NCI-H345 treated with DMSO at 0.1 percent for 48 hours (cell line): Measurements from ENCODE around the gene CRYZL1.

Experiments
- DNase-seq: peaks from one replicate; lab custom pipeline; 2025; ENCODE audit not compliant: unreplicated experiment; lab: John Stamatoyannopoulos, UW

CRYZL1 gene

GRCh38 chr21:33566514-33566913 is 75.0 kb downstream of the CRYZL1 start:
- no peak for DNase-seq

- DNase-seq, result no peak
Observed at GRCh38 chr21:33562389-33562788, 79.2 kb downstream of the CRYZL1 start.

- no peak for DNase-seq
Observed at GRCh38 chr21:33561373-33561772, 80.2 kb downstream of the CRYZL1 start.

DNA sequence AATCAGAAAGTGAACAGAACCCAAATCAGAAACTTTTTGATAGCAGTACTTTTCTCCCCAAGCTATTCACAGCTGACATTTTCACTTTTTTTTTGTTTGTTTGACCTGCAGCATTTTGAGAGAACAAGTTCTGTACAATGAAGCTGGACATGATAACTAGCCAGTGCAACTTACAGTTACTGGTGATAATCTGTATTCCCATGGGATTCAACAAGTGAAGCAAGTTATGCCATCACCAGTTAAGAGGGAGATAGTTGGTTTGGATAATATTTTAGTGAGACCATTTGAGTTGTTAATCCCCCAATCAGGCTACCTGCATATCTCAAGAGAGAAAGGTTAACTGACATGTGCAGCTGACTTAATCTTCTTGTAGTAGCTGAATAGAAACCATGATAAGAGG is 80.6 kb downstream of the CRYZL1 start:
- DNase-seq, result no peak

DNA sequence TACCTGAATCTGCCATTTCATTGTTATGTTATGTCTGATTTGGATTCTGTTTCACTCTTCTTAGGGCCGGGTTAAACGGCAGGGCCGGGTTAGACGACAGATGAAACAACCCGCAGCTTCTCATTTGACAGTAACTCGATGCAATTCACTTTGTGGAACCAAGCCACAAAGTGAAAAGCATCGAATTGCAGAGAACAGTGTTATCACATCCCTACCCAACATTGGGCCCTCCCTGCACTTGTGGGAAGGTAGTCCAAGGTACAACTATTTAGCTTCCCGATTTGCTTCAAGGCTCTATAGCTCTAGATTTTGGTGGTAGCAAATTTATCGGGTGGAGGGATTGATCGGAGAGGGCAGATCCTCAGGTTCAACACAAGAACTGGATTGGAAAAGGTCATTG is 81.7 kb downstream of the CRYZL1 start:
- no peak for DNase-seq

DNA sequence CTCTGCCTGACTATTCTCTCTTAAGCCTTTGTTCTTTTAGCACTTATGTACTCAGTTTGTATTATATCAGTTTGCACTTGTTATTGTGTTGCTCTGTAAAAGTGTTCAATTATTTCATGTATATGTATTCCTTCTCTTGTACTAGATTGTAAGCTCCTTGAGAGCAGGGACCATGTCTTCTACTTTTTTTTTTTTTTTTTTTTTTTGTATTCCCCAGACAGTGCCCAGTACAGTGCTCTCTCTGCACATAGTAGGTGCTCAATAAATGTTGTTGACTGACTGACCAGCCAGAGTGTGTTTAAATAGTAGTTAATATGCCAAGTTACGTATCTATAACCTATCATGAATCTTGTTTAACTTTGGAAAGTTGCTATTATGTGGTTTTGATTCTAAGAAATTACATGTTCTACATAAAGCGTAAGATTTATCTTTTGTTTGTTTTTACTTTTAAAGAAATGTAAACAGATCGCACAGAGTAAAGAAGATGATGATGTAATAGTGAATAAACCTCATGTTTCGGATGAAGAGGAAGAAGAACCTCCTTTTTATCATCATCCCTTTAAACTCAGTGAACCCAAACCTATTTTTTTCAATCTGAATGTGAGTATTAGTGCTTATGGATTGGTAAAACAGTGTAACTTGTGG is 82.6 kb downstream of the CRYZL1 start:
- no peak for DNase-seq

- DNase-seq, result no peak
Observed at GRCh38 chr21:33557447-33557846, 84.1 kb downstream of the CRYZL1 start.

DNA sequence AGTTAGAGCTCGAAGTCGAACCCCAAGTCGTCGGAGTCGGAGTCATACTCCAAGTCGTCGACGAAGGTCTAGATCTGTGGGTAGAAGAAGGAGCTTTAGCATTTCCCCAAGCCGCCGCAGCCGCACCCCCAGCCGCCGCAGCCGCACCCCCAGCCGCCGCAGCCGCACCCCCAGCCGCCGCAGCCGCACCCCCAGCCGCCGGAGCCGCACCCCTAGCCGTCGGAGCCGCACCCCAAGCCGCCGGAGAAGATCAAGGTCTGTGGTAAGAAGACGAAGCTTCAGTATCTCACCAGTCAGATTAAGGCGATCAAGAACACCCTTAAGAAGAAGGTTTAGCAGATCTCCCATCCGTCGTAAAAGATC is 86.6 kb downstream of the CRYZL1 start:
- DNase-seq, result no peak

GRCh38 chr21:33554236-33554981 is 87.1 kb downstream of the CRYZL1 start:
- no peak for DNase-seq

- no peak for DNase-seq
Observed at GRCh38 chr21:33552999-33553598, 88.4 kb downstream of the CRYZL1 start.

DNA sequence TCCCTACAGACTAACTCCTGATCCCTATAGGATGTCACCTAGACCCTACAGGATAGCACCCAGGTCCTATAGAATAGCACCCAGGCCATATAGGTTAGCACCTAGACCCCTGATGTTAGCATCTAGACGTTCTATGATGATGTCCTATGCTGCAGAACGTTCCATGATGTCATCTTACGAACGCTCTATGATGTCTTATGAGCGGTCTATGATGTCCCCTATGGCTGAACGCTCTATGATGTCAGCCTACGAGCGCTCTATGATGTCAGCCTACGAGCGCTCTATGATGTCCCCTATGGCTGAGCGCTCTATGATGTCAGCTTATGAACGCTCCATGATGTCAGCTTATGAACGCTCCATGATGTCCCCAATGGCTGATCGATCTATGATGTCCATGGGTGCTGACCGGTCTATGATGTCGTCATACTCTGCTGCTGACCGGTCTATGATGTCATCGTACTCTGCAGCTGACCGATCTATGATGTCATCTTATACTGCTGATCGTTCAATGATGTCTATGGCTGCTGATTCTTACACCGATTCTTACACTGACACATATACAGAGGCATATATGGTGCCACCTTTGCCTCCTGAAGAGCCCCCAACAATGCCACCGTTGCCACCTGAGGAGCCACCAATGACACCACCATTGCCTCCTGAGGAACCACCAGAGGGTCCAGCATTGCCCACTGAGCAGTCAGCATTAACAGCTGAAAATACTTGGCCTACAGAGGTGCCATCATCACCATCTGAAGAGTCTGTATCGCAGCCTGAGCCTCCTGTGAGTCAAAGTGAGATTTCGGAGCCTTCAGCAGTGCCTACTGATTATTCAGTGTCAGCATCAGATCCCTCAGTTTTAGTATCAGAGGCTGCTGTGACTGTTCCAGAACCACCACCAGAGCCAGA is 89.2 kb downstream of the CRYZL1 start:
- no peak for DNase-seq

GRCh38 chr21:33551664-33552063 is 89.9 kb downstream of the CRYZL1 start:
- no peak for DNase-seq

DNA sequence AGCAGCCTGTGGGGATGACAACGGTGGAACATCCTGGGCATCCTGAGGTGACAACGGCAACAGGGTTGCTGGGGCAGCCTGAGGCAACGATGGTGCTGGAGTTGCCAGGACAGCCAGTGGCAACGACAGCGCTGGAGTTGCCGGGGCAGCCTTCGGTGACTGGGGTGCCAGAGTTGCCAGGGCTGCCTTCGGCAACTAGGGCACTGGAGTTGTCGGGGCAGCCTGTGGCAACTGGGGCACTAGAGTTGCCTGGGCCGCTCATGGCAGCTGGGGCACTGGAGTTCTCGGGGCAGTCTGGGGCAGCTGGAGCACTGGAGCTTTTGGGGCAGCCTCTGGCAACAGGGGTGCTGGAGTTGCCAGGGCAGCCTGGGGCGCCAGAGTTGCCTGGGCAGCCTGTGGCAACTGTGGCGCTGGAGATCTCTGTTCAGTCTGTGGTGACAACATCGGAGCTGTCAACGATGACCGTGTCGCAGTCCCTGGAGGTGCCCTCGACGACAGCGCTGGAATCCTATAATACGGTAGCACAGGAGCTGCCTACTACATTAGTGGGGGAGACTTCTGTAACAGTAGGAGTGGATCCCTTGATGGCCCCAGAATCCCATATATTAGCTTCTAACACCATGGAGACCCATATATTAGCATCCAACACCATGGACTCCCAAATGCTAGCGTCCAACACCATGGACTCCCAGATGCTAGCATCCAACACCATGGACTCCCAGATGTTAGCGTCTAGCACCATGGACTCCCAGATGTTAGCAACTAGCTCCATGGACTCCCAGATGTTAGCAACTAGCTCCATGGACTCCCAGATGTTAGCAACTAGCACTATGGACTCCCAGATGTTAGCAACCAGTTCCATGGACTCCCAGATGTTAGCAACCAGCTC is 90.5 kb downstream of the CRYZL1 start:
- no peak for DNase-seq

DNA sequence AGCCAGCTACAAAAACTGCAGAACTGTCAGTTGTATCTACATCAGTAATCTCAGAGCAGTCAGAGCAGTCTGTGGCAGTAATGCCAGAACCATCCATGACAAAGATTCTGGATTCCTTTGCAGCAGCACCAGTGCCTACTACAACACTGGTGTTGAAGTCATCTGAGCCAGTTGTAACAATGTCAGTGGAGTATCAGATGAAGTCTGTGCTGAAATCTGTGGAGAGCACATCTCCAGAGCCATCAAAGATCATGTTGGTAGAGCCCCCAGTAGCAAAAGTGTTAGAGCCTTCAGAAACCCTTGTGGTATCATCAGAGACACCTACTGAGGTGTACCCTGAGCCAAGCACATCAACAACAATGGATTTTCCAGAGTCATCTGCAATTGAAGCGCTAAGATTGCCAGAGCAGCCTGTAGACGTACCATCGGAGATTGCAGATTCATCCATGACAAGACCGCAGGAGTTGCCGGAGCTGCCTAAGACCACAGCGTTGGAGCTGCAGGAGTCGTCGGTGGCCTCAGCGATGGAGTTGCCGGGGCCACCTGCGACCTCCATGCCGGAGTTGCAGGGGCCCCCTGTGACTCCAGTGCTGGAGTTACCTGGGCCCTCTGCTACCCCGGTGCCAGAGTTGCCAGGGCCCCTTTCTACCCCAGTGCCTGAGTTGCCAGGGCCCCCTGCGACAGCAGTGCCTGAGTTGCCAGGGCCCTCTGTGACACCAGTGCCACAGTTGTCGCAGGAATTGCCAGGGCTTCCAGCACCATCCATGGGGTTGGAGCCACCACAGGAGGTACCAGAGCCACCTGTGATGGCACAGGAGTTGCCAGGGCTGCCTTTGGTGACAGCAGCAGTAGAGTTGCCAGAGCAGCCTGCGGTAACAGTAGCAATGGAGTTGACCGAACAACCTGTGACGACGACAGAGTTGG is 91.4 kb downstream of the CRYZL1 start:
- no peak for DNase-seq

- no peak for DNase-seq
Observed at GRCh38 chr21:33546086-33546485, 95.5 kb downstream of the CRYZL1 start.

GRCh38 chr21:33544451-33545195 is 96.9 kb downstream of the CRYZL1 start:
- DNase-seq, result no peak

DNA sequence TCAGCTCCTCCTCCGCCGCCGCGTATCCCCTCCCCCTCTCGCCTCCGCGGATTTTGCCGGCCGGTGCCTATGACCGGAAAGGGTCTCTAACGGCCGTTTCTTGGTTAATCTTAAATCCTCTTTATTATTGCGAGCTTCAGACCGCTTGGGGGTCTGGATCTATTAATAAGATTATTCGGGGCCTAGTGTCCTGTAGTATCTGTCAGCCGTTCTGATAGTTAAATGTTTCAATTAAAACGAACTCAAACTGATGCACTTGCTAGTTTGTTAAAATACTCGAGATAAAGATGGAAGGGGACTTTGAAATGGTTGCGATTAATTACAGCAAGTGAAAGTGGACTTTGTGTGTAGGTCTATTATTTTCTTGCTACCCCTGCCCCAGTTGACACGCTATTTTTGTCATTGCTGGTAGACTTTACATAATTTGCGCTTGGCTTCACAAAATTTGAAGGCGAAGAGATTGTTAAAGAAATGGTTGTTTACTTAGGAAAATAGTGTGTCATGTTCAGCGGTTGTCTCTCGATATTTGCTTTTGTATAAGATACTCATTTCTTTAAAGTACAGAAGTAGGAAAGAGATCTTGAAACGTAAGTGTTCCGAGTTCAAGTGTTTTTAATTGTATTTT is 97.9 kb downstream of the CRYZL1 start:
- DNase-seq, result no peak
